Upper lobe of left lung (tissue), 6 donors: ENCODE data around the gene C13orf46. TPM values are rescaled to one million over a fixed set of nuclear protein-coding genes. Genes with fewer than 3 reads are reported as not detected.
A peak's percentile ranks its signal among the peaks of the same experiment; 100 is the strongest.

Experiments used
- ATAC-seq, 2 donors: fragments of 200-7000 bp; cut with Tn5 transposase; one replicate each; pipeline ENCODE4 v1.9.1; 2022; ENCODE audit warnings: mild to moderate bottlenecking in 2 of 2, moderate library complexity in 2 of 2; ENCODE audit not compliant: low FRiP score in 2 of 2
- DNase-seq, 2 donors: peaks; one replicate each; pipeline ENCODE4 v3.0.0-alpha.2; 2019 to 2020
- H3K27ac ChIP-seq, 4 donors: fragments of 200-600 bp; sonication (generic); one replicate each; pipeline ENCODE4 v1.5.1; 2016 to 2019
- H3K27me3 ChIP-seq, 4 donors: fragments of 200-600 bp; sonication (generic); one replicate each; pipeline ENCODE4 v1.5.1; 2017 to 2019
- H3K36me3 ChIP-seq, 4 donors: fragments of 200-600 bp; sonication (generic); one replicate each; pipeline ENCODE4 v1.5.1; 2016 to 2019
- H3K4me1 ChIP-seq, 4 donors: fragments of 200-600 bp; sonication (generic); one replicate each; pipeline ENCODE4 v1.5.1; 2018 to 2019
- H3K4me3 ChIP-seq, 4 donors: fragments of 200-600 bp; sonication (generic); one replicate each; pipeline ENCODE4 v1.5.1; 2017 to 2019; ENCODE audit warnings: mild to moderate bottlenecking in 2 of 4, moderate library complexity in 1 of 4
- H3K9me3 ChIP-seq, 4 donors: fragments of 200-600 bp; sonication (generic); one replicate each; pipeline ENCODE4 v1.5.1; 2018 to 2019
- CTCF ChIP-seq, 6 experiments: fragments of 450-650 bp in 4 of 6; fragments of 200-600 bp in 2 of 6; sonication (generic) in 2 of 6; IDR thresholded peaks; one replicate each; pipeline ENCODE4 v1.5.1; 2016 to 2019; ENCODE audit warnings: antibody characterized with exemption in 6 of 6
- EP300 ChIP-seq, 4 donors: sonication (generic); formaldehyde crosslinking; IDR thresholded peaks; one replicate each; pipeline ENCODE4 v1.5.1; 2017; ENCODE audit warnings: antibody characterized with exemption in 4 of 4, control low read depth in 2 of 4
- POLR2A ChIP-seq, 4 donors: fragments of 450-650 bp; IDR thresholded peaks; one replicate each; pipeline ENCODE4 v1.5.1; 2016 to 2017; ENCODE audit warnings: antibody characterized with exemption in 4 of 4, mild to moderate bottlenecking in 2 of 4
- POLR2AphosphoS5 ChIP-seq, 2 donors: sonication (generic); formaldehyde crosslinking; IDR thresholded peaks; one replicate each; pipeline ENCODE4 v1.5.1; 2017; ENCODE audit warnings: antibody characterized with exemption in 2 of 2
- WGBS, 2 donors: methylation state at CpG; one replicate each; pipeline ENCODE4 v1.1.5; 2017 to 2018; 5-methylcytosine and 5-hydroxymethylcytosine counted together
- total RNA-seq, 6 donors: library from RNA; depleted of rRNA in 4 of 6; stranded (reverse); fragments of >200 nt in 4 of 6; gene quantifications; one replicate each; pipeline versions ENCODE4 v1.1.0 to v1.2.1, GENCODE V29; 2016 to 2021
- donor health status: DM: no; HTN: no; CAD: no; lungs with moderate emphysema.
- donor health status: DM: no; HTN: yes; CAD: no; lungs with severe emphysema.

C13orf46 gene
- total RNA-seq, 6 donors from 2014 or later, result 5.5 to 44.0 (median 14.7) TPM

- 92 to 94% methylated on average over 21 of the region's 21 CpGs for WGBS, 2 donors
- Histone ChIP-seq H3K9me3 (no peaks in the 10 kb centered on the region), H3K4me3 (no peak overlapping the region), H3K27ac (no peak overlapping the region), H3K4me1 (peaks cover 0 to 3% (median 0%) of the 10 kb centered on the region in 4 donors), H3K27me3 (no peaks in the 10 kb centered on the region), H3K36me3 (peaks cover 0 to 53% (median 28%) of the 10 kb centered on the region in 4 donors)
- TF ChIP-seq CTCF (IDR thresholded peaks at IDR 0.05) (no peak), POLR2A (IDR thresholded peaks at IDR 0.05) (no peak), EP300 (IDR thresholded peaks at IDR 0.05) (no peak)
- DNase-seq, result peak in 1 of 2 donors; percentile 58
- ATAC-seq, result no peak
Measured at GRCh38 chr13:113992276-113993005, 18.6 kb upstream of the C13orf46 start.

- Histone ChIP-seq H3K27ac (no peak overlapping the region), H3K36me3 (peaks cover 0 to 48% (median 27%) of the 10 kb centered on the region in 4 donors), H3K9me3 (no peaks in the 10 kb centered on the region), H3K4me1 (no peaks in the 10 kb centered on the region), H3K27me3 (no peaks in the 10 kb centered on the region), H3K4me3 (no peak overlapping the region)
- ATAC-seq (peak in 1 of 2 donors; percentile 32), DNase-seq (no peak)
- 88 to 93% methylated on average over 11 of the region's 11 CpGs for WGBS, 2 donors
- TF ChIP-seq POLR2A (IDR thresholded peaks at IDR 0.05) (no peak), POLR2AphosphoS5 (IDR thresholded peaks at IDR 0.05) (no peak), CTCF (IDR thresholded peaks at IDR 0.05) (no peak), EP300 (IDR thresholded peaks at IDR 0.05) (no peak)
Measured at GRCh38 chr13:113991676-113992179, 17.9 kb upstream of the C13orf46 start.

GRCh38 chr13:113991191-113991669 lies 17.4 kb upstream of the C13orf46 start:
- H3K36me3 ChIP-seq, result peaks cover 0 to 43% (median 22%) of the 10 kb centered on the region in 4 donors
- H3K27ac ChIP-seq, result no peak overlapping the region
- no peak for ATAC-seq
- no peak for DNase-seq
- H3K9me3 ChIP-seq, result no peaks in the 10 kb centered on the region
- 78 to 86% methylated on average over 6 to 8 of the region's 10 CpGs for WGBS, 2 donors
- no peak for TF ChIP-seq POLR2AphosphoS5 (IDR thresholded peaks at IDR 0.05)
- no peak for TF ChIP-seq CTCF (IDR thresholded peaks at IDR 0.05)
- TF ChIP-seq POLR2A (IDR thresholded peaks at IDR 0.05), result no peak
- TF ChIP-seq EP300 (IDR thresholded peaks at IDR 0.05), result no peak
- no peaks in the 10 kb centered on the region for H3K4me1 ChIP-seq
- H3K4me3 ChIP-seq, result no peak overlapping the region
- no peaks in the 10 kb centered on the region for H3K27me3 ChIP-seq

GRCh38 chr13:113990321-113990837 lies 16.5 kb upstream of the C13orf46 start:
- Histone ChIP-seq H3K36me3 (peaks cover 0 to 38% (median 19%) of the 10 kb centered on the region in 4 donors), H3K27ac (no peak overlapping the region), H3K4me1 (no peaks in the 10 kb centered on the region), H3K27me3 (no peaks in the 10 kb centered on the region), H3K9me3 (no peaks in the 10 kb centered on the region), H3K4me3 (no peak overlapping the region)
- WGBS, 2 donors, result 97 to 98% methylated on average over 6 to 9 of the region's 9 CpGs
- peak; percentile 23 to 43 for ATAC-seq
- TF ChIP-seq POLR2AphosphoS5 (IDR thresholded peaks at IDR 0.05) (no peak), POLR2A (IDR thresholded peaks at IDR 0.05) (no peak), CTCF (IDR thresholded peaks at IDR 0.05) (no peak), EP300 (IDR thresholded peaks at IDR 0.05) (no peak)
- peak; percentile 14 to 44 for DNase-seq
